Hepatocyte (in vitro differentiated cells): Measurements from ENCODE around the gene MPZL1. TPM values are rescaled to one million over a fixed set of nuclear protein-coding genes. Genes with fewer than 3 reads are reported as not detected.

ENCODE experiments used
- DNase-seq: peaks from one replicate; pipeline ENCODE4 v3.0.0-alpha.2; 2016; ENCODE audit warnings: low spot score
- H2AFZ ChIP-seq: fragments of 200-600 bp; sonication (generic); 2 replicates; pipeline ENCODE4 v1.6.0; 2016; ENCODE audit warnings: antibody characterized with exemption, mild to moderate bottlenecking
- H3K27ac ChIP-seq: fragments of 200-600 bp; sonication (generic); 2 replicates; pipeline ENCODE4 v1.5.1; 2016; ENCODE audit warnings: mild to moderate bottlenecking
- H3K27me3 ChIP-seq: fragments of 200-600 bp; sonication (generic); 2 replicates; pipeline ENCODE4 v1.6.1; 2016
- H3K36me3 ChIP-seq: fragments of 200-600 bp; sonication (generic); replicated peaks from 2 replicates; pipeline ENCODE4 v1.5.1; 2016; ENCODE audit warnings: low read depth; ENCODE audit not compliant: insufficient read depth
- H3K4me1 ChIP-seq: fragments of 200-600 bp; sonication (generic); 2 replicates; pipeline ENCODE4 v1.5.1; 2016; ENCODE audit warnings: mild to moderate bottlenecking, moderate library complexity; ENCODE audit not compliant: insufficient read depth
- H3K4me2 ChIP-seq: fragments of 200-600 bp; sonication (generic); 2 replicates; pipeline ENCODE4 v1.6.0; 2016
- H3K4me3 ChIP-seq: fragments of 200-600 bp; sonication (generic); 2 replicates; pipeline ENCODE4 v1.5.1; 2016; ENCODE audit warnings: mild to moderate bottlenecking
- H3K79me2 ChIP-seq: fragments of 200-600 bp; sonication (generic); 2 replicates; pipeline ENCODE4 v1.6.0; 2017; ENCODE audit warnings: mild to moderate bottlenecking
- H3K9me2 ChIP-seq: fragments of 200-600 bp; sonication (generic); replicated peaks from 2 replicates; pipeline ENCODE4 v1.6.0; 2017; ENCODE audit warnings: mild to moderate bottlenecking; ENCODE audit not compliant: insufficient read depth
- H3K9me3 ChIP-seq: fragments of 200-600 bp; sonication (generic); 2 replicates; pipeline ENCODE4 v1.5.1; 2016; ENCODE audit warnings: low read depth, mild to moderate bottlenecking
- H4K20me1 ChIP-seq: fragments of 200-600 bp; sonication (generic); 2 replicates; pipeline ENCODE4 v1.6.0; 2016; ENCODE audit warnings: mild to moderate bottlenecking; ENCODE audit not compliant: insufficient read depth, poor library complexity, severe bottlenecking
- CTCF ChIP-seq: fragments of 200-600 bp; sonication (generic); IDR thresholded peaks from 2 replicates; pipeline ENCODE4 v1.5.1; 2016; ENCODE audit warnings: antibody characterized with exemption, mild to moderate bottlenecking; ENCODE audit not compliant: poor library complexity
- EZH2 ChIP-seq: fragments of 200-600 bp; sonication (generic); IDR thresholded peaks from 2 replicates; pipeline ENCODE4 v1.6.1; 2016; ENCODE audit warnings: antibody characterized with exemption, mild to moderate bottlenecking, borderline replicate concordance
- EZH2phosphoT487 ChIP-seq: fragments of 200-600 bp; sonication (generic); IDR thresholded peaks from one replicate; pipeline ENCODE4 v1.6.1; 2018; ENCODE audit warnings: antibody characterized with exemption, mild to moderate bottlenecking, low read depth, moderate library complexity; ENCODE audit not compliant: unreplicated experiment, severe bottlenecking
- WGBS: methylation state at CpG from one replicate; pipeline ENCODE4 v1.1.6; 2016; ENCODE audit warnings: low lambda C conversion rate; ENCODE audit errors: missing lambda C conversion rate; 5-methylcytosine and 5-hydroxymethylcytosine counted together
- polyA plus RNA-seq: library from polyadenylated mRNA; unstranded; fragments of >200 nt; fragmentation: Nextera tagmentation; extraction: Ambion mirVana; gene quantifications from 2 replicates; pipeline ENCODE4 v1.2.1, GENCODE V29; 2016
- total RNA-seq: library from RNA; depleted of rRNA; stranded (reverse); fragments of >200 nt; gene quantifications from 2 replicates; pipeline ENCODE4 v1.2.3, GENCODE V29; 2014

The MPZL1 gene
- total and polyA plus RNA-seq, 2 experiments from 2014 or later = 176 to 245 TPM

- DNase-seq = no peak
- peaks cover 4% of the 10 kb centered on the region for H3K36me3 ChIP-seq
- H2AFZ ChIP-seq = no peak overlapping the region
- WGBS = 94% methylated on average over 1 of the region's 1 CpG
- H4K20me1 ChIP-seq = no peaks in the 10 kb centered on the region
- TF ChIP-seq EZH2 (no peak), CTCF (no peak), EZH2phosphoT487 (no peak)
- no peak overlapping the region for H3K27ac ChIP-seq
- no peaks in the 10 kb centered on the region for H3K9me2 ChIP-seq
- H3K79me2 ChIP-seq = peaks cover 35% of the 10 kb centered on the region
- no peaks in the 10 kb centered on the region for H3K4me1 ChIP-seq
- no peaks in the 10 kb centered on the region for H3K27me3 ChIP-seq
- no peak overlapping the region for H3K4me2 ChIP-seq
- no peaks in the 10 kb centered on the region for H3K9me3 ChIP-seq
- H3K4me3 ChIP-seq = no peak overlapping the region
These were observed 55.0 kb downstream of the MPZL1 start for GRCh38 chr1:167776616-167777268.

- WGBS = 94% methylated on average over 5 of the region's 5 CpGs
- DNase-seq = no peak
- TF ChIP-seq EZH2 = no peak
- no peak for TF ChIP-seq CTCF
- no peak for TF ChIP-seq EZH2phosphoT487
These were observed 55.5 kb downstream of the MPZL1 start for GRCh38 chr1:167777269-167777650.

GRCh38 chr1:167781558-167781957 is 59.8 kb downstream of the MPZL1 start:
- Histone ChIP-seq H4K20me1 (no peaks in the 10 kb centered on the region), H3K4me3 (no peak overlapping the region), H3K4me2 (no peak overlapping the region), H3K79me2 (peaks cover under 1% of the 10 kb centered on the region), H2AFZ (no peak overlapping the region), H3K9me3 (no peaks in the 10 kb centered on the region), H3K36me3 (no peaks in the 10 kb centered on the region), H3K27me3 (no peaks in the 10 kb centered on the region), H3K9me2 (no peaks in the 10 kb centered on the region), H3K4me1 (no peaks in the 10 kb centered on the region), H3K27ac (no peak overlapping the region)
- no peak for DNase-seq
- no peak for TF ChIP-seq EZH2phosphoT487
- WGBS = 100% methylated on average over 2 of the region's 2 CpGs

More at GRCh38 chr1:167777269-167777650, 55.5 kb downstream of the MPZL1 start:
- Histone ChIP-seq H3K36me3 (peaks cover 4% of the 10 kb centered on the region), H3K79me2 (peaks cover 29% of the 10 kb centered on the region), H3K27ac (no peak overlapping the region), H2AFZ (no peak overlapping the region), H3K4me1 (no peaks in the 10 kb centered on the region), H3K9me2 (no peaks in the 10 kb centered on the region), H4K20me1 (no peaks in the 10 kb centered on the region), H3K9me3 (no peaks in the 10 kb centered on the region), H3K4me3 (no peak overlapping the region), H3K27me3 (no peaks in the 10 kb centered on the region), H3K4me2 (no peak overlapping the region)

- no peak overlapping the region for H3K27ac ChIP-seq
- no peaks in the 10 kb centered on the region for H3K9me3 ChIP-seq
- H2AFZ ChIP-seq = no peak overlapping the region
- 100% methylated on average over 1 of the region's 1 CpG for WGBS
- no peaks in the 10 kb centered on the region for H3K79me2 ChIP-seq
- no peak overlapping the region for H3K4me3 ChIP-seq
- H3K4me2 ChIP-seq = no peak overlapping the region
- no peak for DNase-seq
- no peak for TF ChIP-seq CTCF
- no peaks in the 10 kb centered on the region for H3K27me3 ChIP-seq
- no peaks in the 10 kb centered on the region for H3K4me1 ChIP-seq
- no peaks in the 10 kb centered on the region for H3K9me2 ChIP-seq
- H4K20me1 ChIP-seq = no peaks in the 10 kb centered on the region
- H3K36me3 ChIP-seq = no peaks in the 10 kb centered on the region
These were observed 61.2 kb downstream of the MPZL1 start for GRCh38 chr1:167782946-167783345.
